ENCODE results near the gene CIBAR2.
"Not testable (repeated sequence)": the region's sequence is repeated elsewhere in the genome, so short reads cannot be mapped to it uniquely, and the experiment has no call there.

Gene CIBAR2

GRCh38 chr16:85056211-85056748, 56.0 kb downstream of the CIBAR2 start:
- no peak for DNase-seq

GRCh38 chr16:85055493-85056210, 56.6 kb downstream of the CIBAR2 start:
- no peak for DNase-seq

GRCh38 chr16:85054948-85055492, 57.3 kb downstream of the CIBAR2 start:
- no peak for DNase-seq

- DNase-seq: not testable (repeated sequence)
These were observed 58.0 kb downstream of the CIBAR2 start for GRCh38 chr16:85054321-85054720.

GRCh38 chr16:85052536-85052935, 59.7 kb downstream of the CIBAR2 start:
- DNase-seq: no peak

GRCh38 chr16:85051683-85052082, 60.6 kb downstream of the CIBAR2 start:
- DNase-seq: no peak

- DNase-seq: no peak
These were observed 61.1 kb downstream of the CIBAR2 start for GRCh38 chr16:85051067-85051581.

- no peak for DNase-seq
These were observed 62.5 kb downstream of the CIBAR2 start for GRCh38 chr16:85049706-85050305.

GRCh38 chr16:85048921-85049562, 63.2 kb downstream of the CIBAR2 start:
- no peak for DNase-seq
